Activated CD8-positive, alpha-beta memory T cell treated with anti-CD3 and anti-CD28 coated beads, Interleukin-2, amount 50 U/mL, for 4 hours (primary cell): ENCODE results near the gene STX10.

Source experiments
- DNase-seq: peaks from one replicate; pipeline ENCODE4 v3.0.0-alpha.2; 2020

STX10 gene

GRCh38 chr19:13118424-13119193 lies 31.6 kb downstream of the STX10 start:
- peak; percentile 57 for DNase-seq

DNA sequence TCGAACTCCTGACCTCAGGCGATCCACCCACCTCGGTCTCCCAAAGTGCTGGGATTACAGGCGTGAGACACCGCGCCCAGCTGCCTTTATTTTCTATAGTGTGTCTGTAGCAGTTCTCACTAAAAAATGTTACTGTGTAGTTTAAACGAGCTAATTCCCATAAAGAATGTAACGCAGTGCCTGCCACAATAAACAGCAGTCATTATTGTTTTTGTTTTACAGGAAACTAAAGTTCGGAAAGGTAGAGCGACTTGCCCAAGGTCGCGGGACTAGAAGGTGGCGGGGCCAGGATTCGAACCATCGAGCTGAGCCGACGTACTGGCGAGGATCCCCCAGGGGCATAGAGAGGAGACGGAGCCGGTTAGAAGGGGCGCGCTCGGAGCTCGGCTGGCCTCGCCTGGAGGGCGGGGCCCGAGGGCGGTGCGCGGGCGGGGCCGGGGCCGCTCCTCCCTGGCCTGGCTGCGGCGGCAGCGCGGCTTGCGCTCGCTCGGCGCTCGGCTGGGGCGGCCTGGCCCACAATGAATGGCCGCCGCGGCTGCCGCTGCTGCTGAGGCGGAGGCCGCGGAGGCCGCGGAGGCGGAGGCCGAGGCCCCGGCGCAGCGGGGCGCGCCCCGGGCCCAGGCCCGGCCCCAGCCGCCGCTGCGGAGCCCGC lies 32.3 kb downstream of the STX10 start, which contains the start of gene NACC1:
Gene NACC1, plus strand, starts transcription at position 493 of the 652 bp plus-strand sequence. CDS start 16,944 bp downstream, outside the sequence.
- peak; percentile 91 for DNase-seq

DNA sequence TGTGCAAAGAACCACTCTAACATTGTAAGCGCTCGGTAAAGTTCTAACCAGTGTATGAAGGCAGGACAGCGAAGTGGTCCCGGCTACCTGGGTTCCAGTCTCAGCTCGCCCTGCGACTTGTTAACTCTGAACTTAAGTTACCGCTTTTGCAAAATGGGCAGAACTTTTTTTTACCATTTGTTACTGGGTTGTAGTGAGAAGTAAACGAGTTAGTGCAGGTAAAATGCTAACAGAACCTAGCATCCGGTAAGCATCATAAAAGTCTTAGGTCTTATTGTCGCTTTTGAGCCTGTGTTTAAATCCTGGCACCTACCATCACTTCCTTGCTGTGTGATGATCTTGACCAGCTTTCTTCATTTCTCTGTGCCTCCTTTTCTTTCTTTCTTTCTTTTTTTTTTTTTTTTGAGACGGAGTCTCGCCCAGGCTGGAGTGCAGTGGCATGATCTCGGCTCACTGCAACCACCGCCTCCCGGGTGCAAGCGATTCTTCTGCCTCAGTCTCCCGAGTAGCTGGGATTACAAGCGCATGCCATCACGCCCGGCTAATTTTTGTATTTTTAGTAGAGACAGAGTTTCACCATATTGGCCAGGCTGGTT lies 32.9 kb downstream of the STX10 start:
- DNase-seq, result no peak

GRCh38 chr19:13116282-13117175 lies 33.6 kb downstream of the STX10 start, which contains the start of gene TRMT1:
Gene TRMT1, minus strand, starts transcription at chr19:13116740. Its CDS starts 341 bp downstream, at chr19:13116399.
- DNase-seq, result peak; percentile 89

DNA sequence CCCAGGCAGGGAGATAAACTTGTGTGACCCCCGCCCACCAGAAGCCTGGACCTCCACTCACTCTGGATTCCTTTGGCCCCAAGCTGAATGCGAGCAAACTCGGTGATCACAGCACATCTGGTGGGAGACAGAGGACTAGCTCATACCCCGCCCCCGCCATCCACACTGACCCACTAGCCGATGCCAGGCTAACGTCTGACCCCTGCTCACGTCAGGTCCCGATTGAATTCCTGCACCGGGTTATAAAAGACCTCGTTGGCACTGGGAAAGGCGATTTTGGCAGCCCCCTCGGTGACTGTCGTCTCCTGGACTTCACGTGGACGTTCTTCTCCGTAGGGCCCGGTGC lies 34.3 kb downstream of the STX10 start:
- no peak for DNase-seq

GRCh38 chr19:13112555-13112954 lies 37.6 kb downstream of the STX10 start:
- no peak for DNase-seq

DNA sequence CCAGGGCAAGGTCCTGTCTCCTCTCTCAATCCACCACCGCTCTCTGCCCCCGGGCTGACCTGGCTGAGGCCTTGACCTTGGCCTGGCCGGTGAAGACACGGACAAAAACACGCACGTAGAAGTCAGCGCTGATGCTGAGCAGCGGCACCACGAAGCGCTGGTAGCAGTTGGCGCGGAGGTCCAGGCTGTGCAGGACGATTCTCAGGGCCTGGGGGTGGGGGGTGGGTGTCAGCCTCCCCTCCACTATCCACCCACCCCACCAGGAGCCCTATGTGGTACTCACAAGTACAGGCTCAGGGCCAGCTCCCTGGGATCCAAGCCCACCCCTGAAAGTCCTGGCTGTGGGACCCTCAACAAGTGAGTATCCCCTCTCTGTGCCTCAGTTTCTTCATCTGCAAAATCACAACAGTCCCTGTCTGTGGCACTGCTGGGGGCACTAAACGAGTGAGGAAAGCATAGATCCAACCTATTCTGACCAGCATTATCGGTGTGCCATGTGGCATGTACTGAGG lies 40.0 kb downstream of the STX10 start:
- DNase-seq, result no peak

GRCh38 chr19:13109361-13110098 lies 40.6 kb downstream of the STX10 start:
- no peak for DNase-seq

DNA sequence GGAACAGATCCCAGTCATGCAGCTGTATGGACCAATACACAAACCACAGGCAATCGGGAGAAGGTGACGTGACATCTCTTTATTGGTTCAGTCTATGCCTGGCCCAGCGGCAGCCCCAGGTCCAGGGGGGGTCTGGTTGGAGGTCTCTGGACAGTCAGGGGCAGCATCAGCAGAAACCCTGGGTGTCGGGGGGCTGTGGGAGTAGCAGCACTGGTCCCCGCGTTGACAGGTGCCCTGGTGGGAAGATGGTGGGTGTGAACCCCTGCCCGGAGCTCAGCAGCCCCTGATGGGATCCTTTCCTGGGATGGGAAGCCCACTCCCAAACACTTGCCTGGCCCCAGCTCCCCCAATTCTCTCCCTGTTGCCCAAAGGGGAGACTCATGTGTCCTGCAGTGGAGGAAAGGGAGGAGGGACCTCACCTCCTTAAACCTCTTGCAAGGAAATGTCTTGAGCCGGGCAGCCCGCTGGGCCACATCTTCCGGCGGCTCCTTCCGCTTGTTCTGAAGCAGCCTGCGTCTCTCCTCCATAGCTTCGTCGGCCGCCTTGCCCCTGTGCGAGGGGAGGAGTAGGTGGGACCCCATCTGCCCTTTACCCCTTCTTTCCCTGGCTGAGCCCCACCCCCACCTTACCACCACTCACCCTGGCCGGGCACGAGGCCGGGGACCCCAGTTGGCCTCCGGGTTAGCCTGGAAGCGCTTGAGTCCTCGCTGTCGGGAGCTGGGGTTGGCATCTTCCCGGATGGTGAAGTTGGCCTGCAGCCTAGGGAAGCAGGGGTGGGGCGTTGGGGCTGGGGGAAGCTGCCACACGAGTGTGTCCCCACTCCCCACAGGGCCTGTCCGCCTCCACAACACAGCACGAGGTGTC lies 45.1 kb downstream of the STX10 start:
- no peak for DNase-seq

- peak; percentile 70 for DNase-seq
Observed at GRCh38 chr19:13104360-13104847, 45.8 kb downstream of the STX10 start.

- no peak for DNase-seq
Observed at GRCh38 chr19:13103581-13104359, 46.4 kb downstream of the STX10 start.

DNA sequence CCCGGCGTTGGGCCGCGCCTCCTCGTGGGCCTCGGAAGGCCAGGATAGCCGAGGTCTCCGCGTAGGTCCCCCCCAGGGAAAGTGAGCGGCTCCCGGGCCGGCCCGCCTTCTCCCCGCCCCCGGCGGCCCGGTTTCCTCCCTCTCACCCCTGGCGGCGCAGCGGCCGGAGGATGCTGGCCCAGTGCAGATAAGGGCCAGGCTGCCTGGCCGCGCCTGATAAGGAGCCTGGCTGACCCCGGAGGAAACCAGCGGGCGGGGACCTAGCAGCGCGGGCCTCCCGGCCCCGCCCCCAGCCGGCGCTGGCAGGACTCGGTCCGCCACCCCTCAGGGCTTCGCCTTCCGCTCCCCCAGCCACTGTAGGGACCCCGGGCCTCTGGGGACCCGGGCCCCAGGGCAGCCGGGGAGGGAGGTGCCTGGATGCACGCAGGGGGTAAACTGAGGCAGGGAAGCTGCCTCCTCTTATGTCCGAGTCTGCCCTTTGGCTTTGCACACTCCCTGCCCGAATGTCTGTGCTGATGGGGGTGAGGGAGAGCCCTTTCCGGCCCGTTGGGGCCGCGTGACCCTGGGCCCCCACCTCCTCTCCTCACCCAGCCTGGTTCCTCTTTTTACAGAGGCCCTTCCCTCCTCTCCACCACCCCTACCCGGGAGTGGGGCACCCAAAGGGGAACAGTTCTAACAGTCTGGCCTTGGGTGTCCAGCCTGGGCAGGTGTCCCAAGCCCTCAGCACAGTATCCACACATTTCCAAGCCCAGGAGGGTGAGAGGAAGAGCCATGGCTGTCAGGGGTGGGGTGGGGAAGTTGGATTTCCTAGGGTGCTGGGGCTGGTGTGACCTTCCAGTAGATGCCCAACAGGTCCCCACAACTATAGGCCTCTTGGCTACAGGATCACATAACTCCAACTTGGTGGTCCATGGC lies 47.3 kb downstream of the STX10 start, which contains the start of gene LYL1:
Gene LYL1, minus strand, starts transcription at position 193 of the 915 bp plus-strand sequence. CDS start 1,687 bp downstream, outside the sequence.
- DNase-seq, result no peak

DNA sequence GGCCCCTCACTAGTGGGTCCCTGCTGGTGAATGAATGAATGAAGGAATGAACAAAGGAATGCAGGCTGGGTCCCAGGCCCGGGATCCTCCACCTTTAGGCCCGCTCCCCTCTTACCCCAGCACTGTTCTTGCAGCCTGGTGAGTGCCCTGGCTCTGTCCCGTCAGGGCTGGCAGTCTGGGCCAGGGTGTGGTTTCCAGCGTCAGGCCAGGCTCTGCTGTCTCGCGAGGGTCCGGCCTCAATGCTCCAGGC lies 47.8 kb downstream of the STX10 start:
- no peak for DNase-seq

DNA sequence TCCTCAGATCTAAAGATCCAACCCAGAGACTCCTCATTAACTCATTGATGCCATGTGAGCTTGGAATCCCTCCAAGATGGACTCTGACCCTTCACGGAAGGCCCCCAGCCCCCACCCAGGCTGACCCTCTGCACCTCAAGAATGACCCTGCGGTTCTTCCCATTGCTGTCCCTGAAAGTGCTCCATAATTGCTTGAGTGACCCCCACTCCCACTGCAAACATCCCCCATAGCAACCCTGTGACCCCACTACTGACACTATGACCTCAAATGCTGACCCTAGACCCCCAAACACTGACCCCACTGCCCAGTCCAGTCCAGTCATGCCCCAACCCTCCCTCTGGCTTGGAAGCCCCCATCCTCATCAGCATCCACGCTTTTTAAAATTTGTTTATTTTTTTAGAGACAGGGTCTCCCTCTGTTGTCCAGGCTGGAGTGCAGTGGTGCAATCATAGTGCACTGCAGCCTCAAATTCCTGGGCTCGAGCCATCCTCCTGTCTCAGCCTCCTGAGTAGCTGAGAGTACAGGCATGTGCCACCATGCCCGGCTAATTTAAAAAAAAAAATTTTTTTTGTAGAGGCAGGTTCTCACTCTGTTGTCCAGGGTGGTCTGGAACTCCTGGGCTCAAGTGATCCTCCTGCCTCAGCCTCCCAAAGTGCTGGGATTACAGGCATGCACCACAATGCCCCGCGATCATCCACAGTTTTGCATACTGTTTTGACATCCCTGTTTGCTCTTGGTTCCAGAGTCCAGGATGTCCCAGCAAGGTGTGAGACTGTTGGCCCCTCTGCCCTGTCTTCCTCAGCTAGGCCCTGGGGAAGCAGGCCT lies 48.4 kb downstream of the STX10 start:
- no peak for DNase-seq

DNA sequence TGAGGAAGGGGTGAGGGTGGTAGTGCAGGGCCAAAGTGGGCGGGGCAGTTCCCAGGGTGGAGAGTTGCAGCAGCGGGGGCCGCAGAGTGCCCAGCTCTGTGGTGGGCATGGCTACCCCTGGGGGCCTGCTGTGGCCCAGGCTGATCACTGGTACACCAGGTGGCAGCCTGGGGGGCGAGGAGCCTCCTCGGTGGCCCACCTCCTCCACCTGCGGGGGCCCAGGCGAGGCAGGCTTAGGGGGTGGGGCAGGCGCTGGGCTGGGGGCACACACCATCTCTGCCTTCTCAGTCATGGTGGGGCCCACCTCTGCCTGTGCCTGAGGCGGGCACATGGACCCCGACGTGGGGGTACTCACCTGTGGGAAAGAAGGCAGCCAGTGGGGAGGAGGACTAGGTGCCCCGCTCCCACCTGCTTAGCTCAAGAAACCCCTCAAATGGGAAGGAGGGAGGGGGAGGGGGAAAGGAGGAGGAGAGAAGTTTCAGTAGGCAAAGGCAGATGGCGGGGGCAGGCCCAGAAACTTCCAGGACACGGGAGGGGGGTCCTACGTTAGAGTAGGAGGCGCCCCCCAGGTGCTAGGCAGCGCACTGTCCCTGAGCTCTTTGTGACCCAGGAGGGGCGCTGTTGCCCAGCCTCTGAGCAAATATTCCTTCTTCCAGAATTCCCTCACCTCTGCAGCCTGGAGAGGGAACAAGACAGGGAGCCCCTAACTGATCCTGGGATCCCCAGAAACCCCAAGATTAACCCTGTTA lies 49.2 kb downstream of the STX10 start:
- DNase-seq, result no peak

- peak; percentile 60 for DNase-seq
Observed at GRCh38 chr19:13100031-13100588, 50.1 kb downstream of the STX10 start.
